MCF 10A (cell line): ENCODE data around the gene RAP1GAP. TPM values are rescaled to one million over a fixed set of nuclear protein-coding genes. Genes with fewer than 3 reads are reported as not detected.

Experiments
- BruUV-seq: library from RNA; stranded (reverse); fragments of 400-500 nt; replicated peaks from 2 replicates; lab custom pipeline; 2021; lab: Mats Ljungman, UMichigan
- CTCF ChIA-PET: fragments of 300-600 bp; sonication (Branson Sonifier 250); formaldehyde crosslinking; extraction: SDS; loops from one replicate; lab custom pipeline; 2021; ENCODE audit warnings: antibody characterized with exemption, inconsistent platforms; lab: Yijun Ruan, JAX
- POLR2A ChIA-PET: fragments of 300-600, 350-650 bp; sonication (Branson Sonifier 250); formaldehyde crosslinking; extraction: SDS; loops from one replicate; lab custom pipeline; 2020; ENCODE audit warnings: antibody characterized with exemption, inconsistent platforms; lab: Yijun Ruan, JAX
- DNase-seq: peaks from one replicate; pipeline ENCODE4 v3.0.0-alpha.2; 2018; ENCODE audit not compliant: unreplicated experiment
- H3K27ac Mint-ChIP-seq: one replicate; pipeline ENCODE4 v1.8.0; 2022; ENCODE audit warnings: mild to moderate bottlenecking, low read depth, mixed read lengths; ENCODE audit not compliant: unreplicated experiment
- H3K27me3 Mint-ChIP-seq: one replicate; pipeline ENCODE4 v1.8.0; 2022; ENCODE audit warnings: mixed read lengths; ENCODE audit not compliant: insufficient read depth, unreplicated experiment
- H3K36me3 Mint-ChIP-seq: one replicate; pipeline ENCODE4 v1.8.0; 2022; ENCODE audit warnings: mild to moderate bottlenecking, moderate library complexity, mixed read lengths; ENCODE audit not compliant: insufficient read depth, unreplicated experiment
- H3K4me1 Mint-ChIP-seq: one replicate; pipeline ENCODE4 v1.8.0; 2022; ENCODE audit warnings: mixed read lengths; ENCODE audit not compliant: insufficient read depth, unreplicated experiment
- H3K4me3 Mint-ChIP-seq: one replicate; pipeline ENCODE4 v1.8.0; 2022; ENCODE audit warnings: mild to moderate bottlenecking, moderate library complexity, mixed read lengths; ENCODE audit not compliant: unreplicated experiment
- H3K9me3 Mint-ChIP-seq: one replicate; pipeline ENCODE4 v1.8.0; 2022; ENCODE audit warnings: mixed read lengths; ENCODE audit not compliant: unreplicated experiment
- CTCF ChIP-seq: fragments of 200-600 bp; IDR thresholded peaks from one replicate; pipeline ENCODE4 v1.8.0; 2022; ENCODE audit warnings: antibody characterized with exemption, mild to moderate bottlenecking; ENCODE audit not compliant: unreplicated experiment
- intact Hi-C: fragments of 100-400 bp; cut with micrococcal nuclease; formaldehyde crosslinking; loops from 2 replicates; pipeline ENCODE4 v1.14.1; 2022
- total RNA-seq: library from RNA; stranded (reverse); gene quantifications from 2 replicates; pipeline ENCODE4 v1.2.3, GENCODE V29; 2022

Gene RAP1GAP
- total RNA-seq, 1 experiment from 2014 or later, result not detected

GRCh38 chr1:21621761-21622436 lies 47.3 kb downstream of the RAP1GAP start:
- Mint-ChIP-seq H3K27me3 (peaks cover 11% of the 10 kb centered on the region), H3K4me1 (peaks cover 5% of the 10 kb centered on the region), H3K27ac (no peak overlapping the region), H3K9me3 (no peaks in the 10 kb centered on the region), H3K36me3 (no peaks in the 10 kb centered on the region), H3K4me3 (peak overlapping the region; percentile 53)
- ChIA-PET POLR2A (no interaction called here), CTCF (interaction anchor here (0.9 kb wide), 1 partner anchor 253 kb away, joined by 4 read pairs; no protein-coding TSS in a partner anchor)
- DNase-seq, result no peak
- no TSS peak for BruUV-seq
- no peak for TF ChIP-seq CTCF
- intact Hi-C loops, result no loop called here

- H3K4me1 Mint-ChIP-seq, result peaks cover 5% of the 10 kb centered on the region
- ChIA-PET CTCF (no interaction called here), POLR2A (no interaction called here)
- H3K27me3 Mint-ChIP-seq, result peaks cover 11% of the 10 kb centered on the region
- no peak overlapping the region for H3K27ac Mint-ChIP-seq
- BruUV-seq, result no TSS peak
- intact Hi-C loops, result no loop called here
- no peaks in the 10 kb centered on the region for H3K36me3 Mint-ChIP-seq
- no peaks in the 10 kb centered on the region for H3K9me3 Mint-ChIP-seq
- peak overlapping the region; percentile 53 for H3K4me3 Mint-ChIP-seq
- no peak for DNase-seq
- no peak for TF ChIP-seq CTCF
Observed at GRCh38 chr1:21621051-21621450, 48.1 kb downstream of the RAP1GAP start.

GRCh38 chr1:21620496-21620895 lies 48.7 kb downstream of the RAP1GAP start:
- no peaks in the 10 kb centered on the region for H3K9me3 Mint-ChIP-seq
- no peak for TF ChIP-seq CTCF
- ChIA-PET POLR2A (no interaction called here), CTCF (interaction anchor here (0.6 kb wide), 1 partner anchor 12 kb away, joined by 3 read pairs; no protein-coding TSS in a partner anchor)
- H3K4me1 Mint-ChIP-seq, result peaks cover 5% of the 10 kb centered on the region
- DNase-seq, result no peak
- peaks cover 11% of the 10 kb centered on the region for H3K27me3 Mint-ChIP-seq
- no peak overlapping the region for H3K4me3 Mint-ChIP-seq
- no peaks in the 10 kb centered on the region for H3K36me3 Mint-ChIP-seq
- BruUV-seq, result no TSS peak
- no peak overlapping the region for H3K27ac Mint-ChIP-seq
- intact Hi-C loops, result no loop called here

- DNase-seq, result no peak
- BruUV-seq, result no TSS peak
Observed at GRCh38 chr1:21620011-21620410, 49.1 kb downstream of the RAP1GAP start.

More at GRCh38 chr1:21620011-21620410, 49.1 kb downstream of the RAP1GAP start:
- CTCF ChIA-PET, result interaction anchor here (0.6 kb wide), 1 partner anchor 12 kb away, joined by 3 read pairs; no protein-coding TSS in a partner anchor
- Mint-ChIP-seq H3K36me3 (no peaks in the 10 kb centered on the region), H3K27me3 (peaks cover 11% of the 10 kb centered on the region), H3K9me3 (no peaks in the 10 kb centered on the region), H3K27ac (no peak overlapping the region), H3K4me1 (peaks cover 5% of the 10 kb centered on the region), H3K4me3 (no peak overlapping the region)
- intact Hi-C loops, result no loop called here
- no peak for TF ChIP-seq CTCF
- POLR2A ChIA-PET, result no interaction called here
